Measurements from ENCODE around the gene CGA.

Gene CGA

DNA sequence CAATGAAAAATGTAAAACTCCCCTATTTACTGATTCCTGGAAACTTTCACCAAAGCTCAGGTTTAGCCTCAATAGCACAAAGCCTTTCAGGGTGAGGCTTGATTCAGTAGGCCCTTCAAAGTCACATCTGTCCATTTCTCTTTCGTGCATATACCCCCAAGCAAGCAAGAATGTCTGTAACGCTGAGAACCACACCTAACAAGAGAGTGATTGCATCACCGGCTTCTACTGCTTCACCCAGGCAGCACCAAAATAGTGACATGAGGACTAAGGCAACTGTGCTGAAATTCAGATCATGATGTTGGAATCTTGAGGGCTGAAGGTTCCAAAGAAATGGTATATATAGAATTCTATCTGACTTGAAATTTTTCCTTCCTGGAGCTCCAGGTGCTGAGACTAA, 26.1 kb downstream of the CGA start:
- Histone ChIP-seq H4K20me1 (ENCODE audit: control insufficient read depth, insufficient read depth, low read depth, low read length) (no peaks in the 10 kb centered on the region), H3K4me1 (ENCODE audit: control insufficient read depth, low read length) (peaks cover 3% of the 10 kb centered on the region), H3F3A (ENCODE audit: control insufficient read depth, insufficient read depth) (no peaks in the 10 kb centered on the region), H3K4me2 (ENCODE audit: low read length) (no peak overlapping the region), H3K27ac (ENCODE audit: low read depth, low read length) (no peak overlapping the region), H3K79me2 (ENCODE audit: control insufficient read depth, low read length) (no peaks in the 10 kb centered on the region), H3K9me3 (ENCODE audit: control insufficient read depth, insufficient read depth, low read length) (no peaks in the 10 kb centered on the region), H3K9me2 (replicated peaks; ENCODE audit: control insufficient read depth, low read length) (no peaks in the 10 kb centered on the region), H3K27me3 (ENCODE audit: control insufficient read depth, low read length) (no peaks in the 10 kb centered on the region; the same call in 1 of the 2 replicates), H3K36me3 (ENCODE audit: control insufficient read depth, low read length) (no peaks in the 10 kb centered on the region), H3K4me3 (ENCODE audit: low read length) (no peak overlapping the region)
- TF ChIP-seq, protein P1, sequence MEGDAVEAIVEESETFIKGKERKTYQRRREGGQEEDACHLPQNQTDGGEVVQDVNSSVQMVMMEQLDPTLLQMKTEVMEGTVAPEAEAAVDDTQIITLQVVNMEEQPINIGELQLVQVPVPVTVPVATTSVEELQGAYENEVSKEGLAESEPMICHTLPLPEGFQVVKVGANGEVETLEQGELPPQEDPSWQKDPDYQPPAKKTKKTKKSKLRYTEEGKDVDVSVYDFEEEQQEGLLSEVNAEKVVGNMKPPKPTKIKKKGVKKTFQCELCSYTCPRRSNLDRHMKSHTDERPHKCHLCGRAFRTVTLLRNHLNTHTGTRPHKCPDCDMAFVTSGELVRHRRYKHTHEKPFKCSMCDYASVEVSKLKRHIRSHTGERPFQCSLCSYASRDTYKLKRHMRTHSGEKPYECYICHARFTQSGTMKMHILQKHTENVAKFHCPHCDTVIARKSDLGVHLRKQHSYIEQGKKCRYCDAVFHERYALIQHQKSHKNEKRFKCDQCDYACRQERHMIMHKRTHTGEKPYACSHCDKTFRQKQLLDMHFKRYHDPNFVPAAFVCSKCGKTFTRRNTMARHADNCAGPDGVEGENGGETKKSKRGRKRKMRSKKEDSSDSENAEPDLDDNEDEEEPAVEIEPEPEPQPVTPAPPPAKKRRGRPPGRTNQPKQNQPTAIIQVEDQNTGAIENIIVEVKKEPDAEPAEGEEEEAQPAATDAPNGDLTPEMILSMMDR (IDR thresholded peaks at IDR 0.05; ENCODE audit: low read depth, low read length, poor library complexity, severe bottlenecking), result no peak
- no peak for TF ChIP-seq EZH2phosphoT487 (IDR thresholded peaks at IDR 0.05; ENCODE audit: borderline replicate concordance, low read length)

DNA sequence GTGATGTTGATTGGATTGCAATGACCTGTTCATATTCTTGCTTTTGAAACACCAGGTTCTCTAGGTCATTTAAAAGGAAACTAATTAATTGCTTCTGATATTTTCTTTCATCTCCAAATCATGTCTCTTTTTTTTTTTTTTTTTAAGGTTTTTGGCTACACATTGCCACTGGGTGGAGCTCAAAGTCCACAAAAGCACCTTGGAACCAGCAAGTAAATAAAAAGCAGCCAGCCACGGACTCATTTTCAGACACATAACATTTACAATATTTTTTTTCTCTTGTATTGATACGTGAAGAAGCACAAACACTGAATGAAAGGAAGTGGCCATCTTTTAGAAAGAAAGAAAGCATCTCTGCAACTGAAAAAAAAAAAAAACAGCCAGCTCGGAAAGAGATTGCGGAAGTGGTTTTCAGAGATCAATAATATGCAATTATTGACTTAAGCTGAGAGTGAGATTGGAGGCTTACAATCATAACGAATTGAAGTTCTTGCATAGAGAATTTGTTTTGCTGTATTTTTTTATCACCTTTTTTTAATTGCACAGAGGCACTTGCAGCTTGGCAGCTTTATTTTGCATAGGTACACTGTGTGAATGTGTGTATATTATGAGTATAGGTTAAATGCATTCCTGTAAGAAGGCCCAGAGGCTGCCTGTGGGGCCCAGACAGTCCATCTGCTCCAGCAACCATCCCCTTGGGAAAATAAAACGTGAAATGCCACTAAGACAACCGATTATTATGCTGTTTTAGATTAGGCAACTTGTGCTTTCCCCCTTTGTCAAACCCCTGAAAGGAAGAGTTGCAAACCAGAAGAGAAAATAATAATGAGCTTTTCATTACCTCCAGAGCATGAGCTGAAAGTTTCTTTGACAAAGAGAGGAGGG, 28.2 kb downstream of the CGA start:
- Histone ChIP-seq H3K4me2 (ENCODE audit: low read length) (peak overlapping the region; percentile 53), H3F3A (ENCODE audit: control insufficient read depth, insufficient read depth) (no peaks in the 10 kb centered on the region), H3K36me3 (ENCODE audit: control insufficient read depth, low read length) (no peaks in the 10 kb centered on the region), H4K20me1 (ENCODE audit: control insufficient read depth, insufficient read depth, low read depth, low read length) (no peaks in the 10 kb centered on the region), H3K9me2 (replicated peaks; ENCODE audit: control insufficient read depth, low read length) (no peaks in the 10 kb centered on the region), H3K9me3 (ENCODE audit: control insufficient read depth, insufficient read depth, low read length) (no peaks in the 10 kb centered on the region), H3K79me2 (ENCODE audit: control insufficient read depth, low read length) (no peaks in the 10 kb centered on the region), H3K4me3 (ENCODE audit: low read length) (peak overlapping the region; percentile 35), H3K4me1 (ENCODE audit: control insufficient read depth, low read length) (peaks cover 3% of the 10 kb centered on the region), H3K27ac (ENCODE audit: low read depth, low read length) (no peak overlapping the region), H3K27me3 (ENCODE audit: control insufficient read depth, low read length) (0 out of 2 replicates have a peak, but pooled peaks cover 2% of the 10 kb centered on the region)
- TF ChIP-seq, protein P1 (IDR thresholded peaks at IDR 0.05; ENCODE audit: low read depth, low read length, poor library complexity, severe bottlenecking), result peak; percentile 62
- TF ChIP-seq EZH2phosphoT487 (IDR thresholded peaks at IDR 0.05; ENCODE audit: borderline replicate concordance, low read length), result no peak

DNA sequence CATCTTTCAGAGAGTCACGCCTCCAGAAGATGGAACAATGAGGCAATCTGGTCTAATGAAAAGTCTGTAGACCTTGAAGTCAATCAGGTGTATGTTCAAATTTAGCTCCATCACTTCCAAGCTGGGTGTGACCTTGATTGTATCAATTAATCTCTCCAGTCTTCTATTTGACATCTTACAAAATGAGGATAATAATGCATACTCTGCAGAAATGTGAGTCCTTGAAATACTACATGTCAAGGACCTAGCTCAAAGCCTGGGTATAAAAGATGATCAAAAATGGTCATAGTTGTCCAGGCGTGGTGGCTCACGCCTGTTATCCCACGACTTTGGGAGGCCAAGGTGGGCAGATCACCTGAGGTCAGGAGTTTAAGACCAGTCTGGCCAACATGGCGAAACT, 29.8 kb downstream of the CGA start:
- Histone ChIP-seq H3K27ac (ENCODE audit: low read depth, low read length) (no peak overlapping the region), H3K79me2 (ENCODE audit: control insufficient read depth, low read length) (no peaks in the 10 kb centered on the region)

More for the DNA sequence above, 29.8 kb downstream of the CGA start:
- Histone ChIP-seq H4K20me1 (ENCODE audit: control insufficient read depth, insufficient read depth, low read depth, low read length) (no peaks in the 10 kb centered on the region), H3K9me3 (ENCODE audit: control insufficient read depth, insufficient read depth, low read length) (no peaks in the 10 kb centered on the region), H3K36me3 (ENCODE audit: control insufficient read depth, low read length) (no peaks in the 10 kb centered on the region), H3K4me2 (ENCODE audit: low read length) (no peak overlapping the region), H3K4me1 (ENCODE audit: control insufficient read depth, low read length) (peaks cover 3% of the 10 kb centered on the region), H3K9me2 (replicated peaks; ENCODE audit: control insufficient read depth, low read length) (no peaks in the 10 kb centered on the region), H3F3A (ENCODE audit: control insufficient read depth, insufficient read depth) (no peaks in the 10 kb centered on the region), H3K27me3 (ENCODE audit: control insufficient read depth, low read length) (0 out of 2 replicates have a peak, but pooled peaks cover 2% of the 10 kb centered on the region), H3K4me3 (ENCODE audit: low read length) (no peak overlapping the region)
- TF ChIP-seq, protein P1 (IDR thresholded peaks at IDR 0.05; ENCODE audit: low read depth, low read length, poor library complexity, severe bottlenecking), result no peak
- no peak for TF ChIP-seq EZH2phosphoT487 (IDR thresholded peaks at IDR 0.05; ENCODE audit: borderline replicate concordance, low read length)
